Measurements from ENCODE around the gene PATL2. TPM values are rescaled to one million over a fixed set of nuclear protein-coding genes. Genes with fewer than 3 reads are reported as not detected.
A peak's percentile ranks its signal among the peaks of the same experiment; 100 is the strongest.

Gene PATL2
- total and polyA plus RNA-seq, 2 donors (not counting 1 experiment from before 2014, with no cell fraction given): 58.9 to 89.4 TPM

DNA sequence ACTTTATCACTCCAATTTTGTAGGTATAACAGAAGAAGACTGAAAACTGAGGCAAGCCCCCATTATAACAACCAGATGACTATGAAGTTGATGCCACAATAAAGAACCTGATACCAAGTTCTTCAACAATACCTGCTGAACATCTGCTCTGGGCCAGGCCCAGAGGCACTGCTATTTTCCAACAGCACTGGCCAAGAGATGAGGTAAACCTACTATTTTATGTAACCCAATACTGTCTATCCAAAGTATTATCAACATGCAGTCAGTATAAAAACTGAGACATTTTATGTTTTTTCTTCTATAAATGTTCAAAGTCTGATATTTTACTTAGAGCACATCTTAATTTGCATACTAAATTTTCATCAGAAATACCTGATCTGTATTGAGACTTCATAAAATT is 53.7 kb downstream of the PATL2 start:
- peaks cover 27% of the 10 kb centered on the region for H3K4me1 Mint-ChIP-seq
- no peaks in the 10 kb centered on the region for H3K27me3 ChIP-seq (replicated peaks in 1 of 4; ENCODE audit: control extremely low read depth in 1 of 4, control insufficient read depth in 3 of 4, insufficient read depth in 4 of 4, low read length in 3 of 4)
- peaks cover 12 to 58% of the 10 kb centered on the region in 2 experiments for H3K36me3 ChIP-seq (replicated peaks in 1 of 2; ENCODE audit: control extremely low read depth in 1 of 2, control insufficient read depth in 1 of 2, extremely low read depth in 1 of 2, insufficient read depth in 2 of 2, low read length in 1 of 2)
- no peak overlapping the region for H3K4me2 ChIP-seq (replicated peaks; ENCODE audit: low read depth, low read length, poor library complexity, severe bottlenecking)
- DNase-seq: no peak
- H3K4me1 ChIP-seq (ENCODE audit: control insufficient read depth in 2 of 2, insufficient read depth in 2 of 2, low read length in 2 of 2): peaks cover 7 to 10% of the 10 kb centered on the region in 2 donors
- POLR2A ChIA-PET: no interaction called here
- no peaks in the 10 kb centered on the region for H3K27me3 Mint-ChIP-seq
- peaks cover 88% of the 10 kb centered on the region for H3K79me2 ChIP-seq (ENCODE audit: control insufficient read depth, insufficient read depth, low read length)
- H3K4me3 Mint-ChIP-seq: no peak overlapping the region
- no peaks in the 10 kb centered on the region for H4K20me1 ChIP-seq (ENCODE audit: control insufficient read depth, insufficient read depth, low read length, poor library complexity, severe bottlenecking)
- peak overlapping the region; percentile 29 for H3K27ac Mint-ChIP-seq
- no peak for ATAC-seq (ENCODE audit: low read depth)
- CTCF ChIA-PET: interaction anchor here (0.5 to 1.6 kb wide), 4 partner anchors 10 to 215 kb away, joined by 4 to 17 read pairs (median 5); partner anchors contain the start of gene TRIM69
- intact Hi-C loops (cut with micrococcal nuclease): no loop called here
- TF ChIP-seq EZH2 (IDR thresholded peaks at IDR 0.05; ENCODE audit: borderline replicate concordance, insufficient read depth, low read depth, low read length, poor library complexity, severe bottlenecking): no peak
- TF ChIP-seq, protein P1, sequence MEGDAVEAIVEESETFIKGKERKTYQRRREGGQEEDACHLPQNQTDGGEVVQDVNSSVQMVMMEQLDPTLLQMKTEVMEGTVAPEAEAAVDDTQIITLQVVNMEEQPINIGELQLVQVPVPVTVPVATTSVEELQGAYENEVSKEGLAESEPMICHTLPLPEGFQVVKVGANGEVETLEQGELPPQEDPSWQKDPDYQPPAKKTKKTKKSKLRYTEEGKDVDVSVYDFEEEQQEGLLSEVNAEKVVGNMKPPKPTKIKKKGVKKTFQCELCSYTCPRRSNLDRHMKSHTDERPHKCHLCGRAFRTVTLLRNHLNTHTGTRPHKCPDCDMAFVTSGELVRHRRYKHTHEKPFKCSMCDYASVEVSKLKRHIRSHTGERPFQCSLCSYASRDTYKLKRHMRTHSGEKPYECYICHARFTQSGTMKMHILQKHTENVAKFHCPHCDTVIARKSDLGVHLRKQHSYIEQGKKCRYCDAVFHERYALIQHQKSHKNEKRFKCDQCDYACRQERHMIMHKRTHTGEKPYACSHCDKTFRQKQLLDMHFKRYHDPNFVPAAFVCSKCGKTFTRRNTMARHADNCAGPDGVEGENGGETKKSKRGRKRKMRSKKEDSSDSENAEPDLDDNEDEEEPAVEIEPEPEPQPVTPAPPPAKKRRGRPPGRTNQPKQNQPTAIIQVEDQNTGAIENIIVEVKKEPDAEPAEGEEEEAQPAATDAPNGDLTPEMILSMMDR (IDR thresholded peaks at IDR 0.05): no peak
- H3K9me3 Mint-ChIP-seq (ENCODE audit: insufficient read depth): no peaks in the 10 kb centered on the region
- H3K27ac ChIP-seq (ENCODE audit: low read length in 2 of 2): no peak overlapping the region
- H3K9ac ChIP-seq (ENCODE audit: low read length): no peak overlapping the region
- H3K9me3 ChIP-seq (ENCODE audit: control extremely low read depth in 1 of 3, control insufficient read depth in 2 of 3, insufficient read depth in 1 of 3, low read length in 2 of 3): no peaks in the 10 kb centered on the region
- no peak overlapping the region for H3K4me3 ChIP-seq (ENCODE audit: control extremely low read depth in 1 of 5, extremely low read depth in 1 of 5, insufficient read depth in 1 of 5, low read depth in 2 of 5, low read length in 4 of 5)
- H2AFZ ChIP-seq (ENCODE audit: insufficient read depth, low read depth, low read length, poor library complexity, severe bottlenecking): no peak overlapping the region

DNA sequence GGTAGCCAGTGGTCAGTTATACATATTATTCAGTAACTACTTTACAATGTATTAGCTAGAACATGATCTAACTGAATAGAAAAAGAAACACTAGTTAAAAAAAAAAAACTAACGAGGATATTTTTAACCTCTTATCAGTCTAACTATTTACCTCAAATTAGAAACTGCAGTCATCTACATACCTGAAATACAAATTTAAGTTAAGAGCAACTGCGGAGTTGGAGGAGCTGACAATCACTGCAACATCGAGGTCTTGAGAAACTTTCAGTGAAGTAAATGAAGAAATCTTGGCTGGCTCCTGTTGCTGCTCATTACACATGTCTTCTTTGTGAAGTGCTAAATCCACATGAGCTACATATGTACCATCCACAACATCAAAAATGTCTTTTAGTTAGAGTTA is 54.2 kb downstream of the PATL2 start:
- Histone ChIP-seq H3K79me2 (ENCODE audit: control insufficient read depth, insufficient read depth, low read length) (peaks cover 88% of the 10 kb centered on the region), H3K9ac (ENCODE audit: low read length) (no peak overlapping the region), H3K27me3 (replicated peaks in 1 of 4; ENCODE audit: control extremely low read depth in 1 of 4, control insufficient read depth in 3 of 4, insufficient read depth in 4 of 4, low read length in 3 of 4) (no peaks in the 10 kb centered on the region), H3K4me3 (ENCODE audit: control extremely low read depth in 1 of 5, extremely low read depth in 1 of 5, insufficient read depth in 1 of 5, low read depth in 2 of 5, low read length in 4 of 5) (no peak overlapping the region), H3K4me2 (replicated peaks; ENCODE audit: low read depth, low read length, poor library complexity, severe bottlenecking) (no peak overlapping the region), H3K9me3 (ENCODE audit: control extremely low read depth in 1 of 3, control insufficient read depth in 2 of 3, insufficient read depth in 1 of 3, low read length in 2 of 3) (no peaks in the 10 kb centered on the region), H3K27ac (ENCODE audit: low read length in 2 of 2) (no peak overlapping the region), H3K36me3 (replicated peaks in 1 of 2; ENCODE audit: control extremely low read depth in 1 of 2, control insufficient read depth in 1 of 2, extremely low read depth in 1 of 2, insufficient read depth in 2 of 2, low read length in 1 of 2) (peaks cover 12 to 62% of the 10 kb centered on the region in 2 experiments), H4K20me1 (ENCODE audit: control insufficient read depth, insufficient read depth, low read length, poor library complexity, severe bottlenecking) (no peaks in the 10 kb centered on the region), H2AFZ (ENCODE audit: insufficient read depth, low read depth, low read length, poor library complexity, severe bottlenecking) (no peak overlapping the region), H3K4me1 (ENCODE audit: control insufficient read depth in 2 of 2, insufficient read depth in 2 of 2, low read length in 2 of 2) (peaks cover 3 to 5% of the 10 kb centered on the region in 2 donors)
- DNase-seq: no peak
- Mint-ChIP-seq H3K27me3 (no peaks in the 10 kb centered on the region), H3K4me1 (peaks cover 27% of the 10 kb centered on the region), H3K4me3 (no peak overlapping the region), H3K27ac (no peak overlapping the region), H3K9me3 (ENCODE audit: insufficient read depth) (no peaks in the 10 kb centered on the region)
- TF ChIP-seq EZH2 (IDR thresholded peaks at IDR 0.05; ENCODE audit: borderline replicate concordance, insufficient read depth, low read depth, low read length, poor library complexity, severe bottlenecking): no peak
- TF ChIP-seq, protein P1 (IDR thresholded peaks at IDR 0.05): no peak
- POLR2A ChIA-PET: no interaction called here
- intact Hi-C loops (cut with micrococcal nuclease): no loop called here
- no peak for ATAC-seq (ENCODE audit: low read depth)
- WGBS (ENCODE audit: insufficient coverage): 100% methylated on average over 3 of the region's 3 CpGs
- CTCF ChIA-PET: interaction anchor here (0.9 to 1.6 kb wide), 4 partner anchors 10 to 116 kb away, joined by 3 to 17 read pairs (median 5); partner anchors contain the start of gene TRIM69

Data from B cell (primary cell).